Osteoblast (primary cell): ENCODE data around the gene C16orf89. TPM values are rescaled to one million over a fixed set of nuclear protein-coding genes. Genes with fewer than 3 reads are reported as not detected.

Source experiments
- DNase-seq: peaks from one replicate; pipeline ENCODE4 v3.0.0; 2011; ENCODE audit warnings: low spot score, mixed read lengths; ENCODE audit not compliant: insufficient read length; ENCODE audit errors: missing footprints
- H2AFZ ChIP-seq: 2 replicates; pipeline ENCODE4 v1.6.0; 2011; ENCODE audit warnings: mild to moderate bottlenecking, low read length
- H3K27ac ChIP-seq: 2 replicates; pipeline ENCODE4 v1.5.1; 2011; ENCODE audit warnings: mild to moderate bottlenecking, low read depth, low read length, moderate library complexity
- H3K27me3 ChIP-seq: 2 replicates; pipeline ENCODE4 v1.6.0; 2012; ENCODE audit warnings: mild to moderate bottlenecking, control low read depth, inconsistent platforms, low read length, moderate library complexity; ENCODE audit not compliant: insufficient read depth
- H3K36me3 ChIP-seq: 2 replicates; pipeline ENCODE4 v1.5.1; 2011; ENCODE audit warnings: mild to moderate bottlenecking, low read length, control low read depth, moderate library complexity; ENCODE audit not compliant: insufficient read depth
- H3K4me1 ChIP-seq: 2 replicates; pipeline ENCODE4 v1.5.1; 2011; ENCODE audit warnings: mild to moderate bottlenecking, low read length, control low read depth, moderate library complexity; ENCODE audit not compliant: insufficient read depth
- H3K4me2 ChIP-seq: 2 replicates; pipeline ENCODE4 v1.6.0; 2011; ENCODE audit warnings: mild to moderate bottlenecking, low read length; ENCODE audit not compliant: insufficient read depth
- H3K4me3 ChIP-seq: fragments of 200-600 bp; sonication (generic); 3 replicates; pipeline ENCODE4 v1.5.1; 2012; ENCODE audit warnings: mild to moderate bottlenecking, low read length, inconsistent platforms; ENCODE audit not compliant: insufficient read depth
- H3K79me2 ChIP-seq: 2 replicates; pipeline ENCODE4 v1.6.0; 2012; ENCODE audit warnings: mild to moderate bottlenecking, low read length, control low read depth, inconsistent platforms; ENCODE audit not compliant: insufficient read depth
- H3K9me3 ChIP-seq: 2 replicates; pipeline ENCODE4 v1.5.1; 2011; ENCODE audit warnings: low read depth, low read length, control low read depth
- H4K20me1 ChIP-seq: 2 replicates; pipeline ENCODE4 v1.6.0; 2012; ENCODE audit warnings: mild to moderate bottlenecking, low read length, control low read depth; ENCODE audit not compliant: insufficient read depth
- total RNA-seq: library from RNA; depleted of rRNA; stranded (reverse); fragments of >200 nt; gene quantifications from 2 replicates; pipeline ENCODE4 v1.2.3, GENCODE V29; 2012
- TF ChIP-seq, protein P1 (sequence below): IDR thresholded peaks from 2 replicates; pipeline ENCODE4 v1.5.1; 2011; ENCODE audit warnings: mild to moderate bottlenecking, low read depth, low read length, moderate library complexity; ENCODE audit errors: extremely low read depth

Gene C16orf89
- total RNA-seq, 1 donor = not detected

DNA sequence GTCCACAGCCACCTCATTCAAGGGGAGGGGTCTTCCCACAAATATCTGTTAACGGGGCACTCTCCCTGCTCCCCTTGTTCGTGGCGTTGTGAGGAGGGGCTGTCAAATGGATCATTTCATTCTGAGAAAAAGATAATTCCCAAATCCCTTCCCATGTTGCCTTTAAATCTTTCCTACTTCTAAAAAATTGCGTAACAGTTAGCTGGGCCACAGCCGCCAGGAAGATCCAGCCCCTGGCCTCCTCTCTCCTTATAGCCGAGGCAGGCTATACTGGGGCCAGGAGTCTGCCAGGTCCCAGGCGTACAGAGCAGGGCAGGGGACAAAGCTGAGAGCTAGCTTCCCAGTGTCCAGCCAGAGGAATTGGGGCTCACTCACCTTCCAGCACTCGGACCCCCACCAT, 430 bp downstream of the C16orf89 start:
- TF ChIP-seq, protein P1, sequence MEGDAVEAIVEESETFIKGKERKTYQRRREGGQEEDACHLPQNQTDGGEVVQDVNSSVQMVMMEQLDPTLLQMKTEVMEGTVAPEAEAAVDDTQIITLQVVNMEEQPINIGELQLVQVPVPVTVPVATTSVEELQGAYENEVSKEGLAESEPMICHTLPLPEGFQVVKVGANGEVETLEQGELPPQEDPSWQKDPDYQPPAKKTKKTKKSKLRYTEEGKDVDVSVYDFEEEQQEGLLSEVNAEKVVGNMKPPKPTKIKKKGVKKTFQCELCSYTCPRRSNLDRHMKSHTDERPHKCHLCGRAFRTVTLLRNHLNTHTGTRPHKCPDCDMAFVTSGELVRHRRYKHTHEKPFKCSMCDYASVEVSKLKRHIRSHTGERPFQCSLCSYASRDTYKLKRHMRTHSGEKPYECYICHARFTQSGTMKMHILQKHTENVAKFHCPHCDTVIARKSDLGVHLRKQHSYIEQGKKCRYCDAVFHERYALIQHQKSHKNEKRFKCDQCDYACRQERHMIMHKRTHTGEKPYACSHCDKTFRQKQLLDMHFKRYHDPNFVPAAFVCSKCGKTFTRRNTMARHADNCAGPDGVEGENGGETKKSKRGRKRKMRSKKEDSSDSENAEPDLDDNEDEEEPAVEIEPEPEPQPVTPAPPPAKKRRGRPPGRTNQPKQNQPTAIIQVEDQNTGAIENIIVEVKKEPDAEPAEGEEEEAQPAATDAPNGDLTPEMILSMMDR = no peak
- no peak overlapping the region for H3K27ac ChIP-seq
- no peaks in the 10 kb centered on the region for H3K9me3 ChIP-seq
- no peaks in the 10 kb centered on the region for H3K4me1 ChIP-seq
- H2AFZ ChIP-seq = no peak overlapping the region
- no peak for DNase-seq
- no peak overlapping the region for H3K4me2 ChIP-seq
- H3K4me3 ChIP-seq = no peak overlapping the region
- no peaks in the 10 kb centered on the region for H3K79me2 ChIP-seq
- peaks cover 36% of the 10 kb centered on the region for H3K27me3 ChIP-seq
- no peaks in the 10 kb centered on the region for H3K36me3 ChIP-seq
- H4K20me1 ChIP-seq = no peaks in the 10 kb centered on the region

DNA sequence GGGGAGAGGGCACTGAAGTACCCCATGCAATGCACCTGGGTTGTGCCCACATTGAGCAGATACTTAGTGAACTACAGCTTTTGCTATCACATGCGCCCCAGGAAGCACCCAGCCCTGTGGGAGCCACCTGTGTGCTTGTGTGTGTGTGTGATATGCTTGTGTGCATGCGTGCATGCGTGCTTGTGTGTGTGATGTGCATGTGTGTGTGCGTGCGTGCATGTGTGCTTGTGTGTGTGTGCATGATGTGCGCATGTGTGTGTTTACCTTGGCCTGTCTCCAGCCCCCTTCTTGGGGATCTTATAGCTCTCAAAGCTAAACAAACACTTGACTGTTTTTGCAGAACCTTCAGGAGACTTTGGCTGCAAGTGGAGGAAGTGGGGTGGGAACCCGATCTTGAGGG, 841 bp downstream of the C16orf89 start:
- Histone ChIP-seq H3K36me3 (no peaks in the 10 kb centered on the region), H3K4me3 (no peak overlapping the region), H3K27me3 (peaks cover 36% of the 10 kb centered on the region), H3K4me2 (no peak overlapping the region), H3K9me3 (no peaks in the 10 kb centered on the region), H4K20me1 (no peaks in the 10 kb centered on the region), H3K27ac (no peak overlapping the region), H2AFZ (no peak overlapping the region), H3K79me2 (no peaks in the 10 kb centered on the region), H3K4me1 (no peaks in the 10 kb centered on the region)
- TF ChIP-seq, protein P1 = no peak
- no peak for DNase-seq

DNA sequence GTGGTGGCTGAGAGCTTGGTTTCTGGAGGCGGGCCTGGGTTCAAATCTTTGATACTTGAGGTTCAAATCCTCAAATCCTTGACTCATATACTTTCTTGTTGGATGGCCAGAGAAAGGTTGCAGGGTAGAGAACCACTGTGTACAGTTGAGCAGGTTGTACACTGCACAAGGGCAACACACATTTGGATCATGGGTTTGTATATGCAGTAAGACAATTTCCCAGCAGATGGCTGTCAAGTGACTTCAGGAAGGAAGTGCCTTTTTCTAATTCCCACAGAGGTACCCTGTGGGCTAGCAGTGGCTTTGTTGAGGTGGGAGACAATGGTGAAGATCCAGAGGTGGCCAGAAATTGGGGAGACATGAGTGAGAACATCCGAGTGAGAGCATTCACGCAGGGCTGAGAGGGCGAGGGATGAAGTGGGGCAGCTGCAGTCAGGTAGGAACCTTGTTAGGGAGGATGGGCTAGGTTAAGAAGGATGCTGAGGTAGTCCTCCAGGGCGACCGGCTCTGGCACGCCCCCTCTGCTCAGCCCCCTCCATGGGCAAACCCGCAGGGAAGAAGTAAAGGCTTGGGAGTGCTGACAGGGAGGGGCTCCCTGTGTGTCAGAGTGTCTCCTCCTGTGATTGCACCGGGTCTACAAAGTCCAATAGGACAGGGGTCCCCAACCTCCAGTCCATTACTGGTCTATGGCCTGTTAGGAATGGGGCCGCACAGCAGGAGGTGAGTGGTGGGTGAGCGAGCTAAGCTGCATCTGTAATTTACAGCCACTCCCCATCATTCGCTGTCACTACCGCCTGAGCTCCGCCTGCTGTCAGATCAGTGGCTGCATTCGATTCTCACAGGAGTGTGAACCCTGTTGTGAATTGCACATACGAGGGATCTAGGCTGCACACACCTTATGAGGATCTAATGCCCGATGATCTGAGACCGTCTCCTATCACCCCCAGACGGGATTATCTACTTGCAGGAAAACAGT, 2.7 kb downstream of the C16orf89 start:
- Histone ChIP-seq H2AFZ (no peak overlapping the region), H3K9me3 (no peaks in the 10 kb centered on the region), H3K4me2 (no peak overlapping the region), H3K36me3 (no peaks in the 10 kb centered on the region), H4K20me1 (no peaks in the 10 kb centered on the region), H3K4me1 (no peaks in the 10 kb centered on the region), H3K27me3 (peaks cover 36% of the 10 kb centered on the region), H3K4me3 (no peak overlapping the region), H3K79me2 (no peaks in the 10 kb centered on the region), H3K27ac (no peak overlapping the region)
- no peak for DNase-seq
- TF ChIP-seq, protein P1 = peak; percentile 5

DNA sequence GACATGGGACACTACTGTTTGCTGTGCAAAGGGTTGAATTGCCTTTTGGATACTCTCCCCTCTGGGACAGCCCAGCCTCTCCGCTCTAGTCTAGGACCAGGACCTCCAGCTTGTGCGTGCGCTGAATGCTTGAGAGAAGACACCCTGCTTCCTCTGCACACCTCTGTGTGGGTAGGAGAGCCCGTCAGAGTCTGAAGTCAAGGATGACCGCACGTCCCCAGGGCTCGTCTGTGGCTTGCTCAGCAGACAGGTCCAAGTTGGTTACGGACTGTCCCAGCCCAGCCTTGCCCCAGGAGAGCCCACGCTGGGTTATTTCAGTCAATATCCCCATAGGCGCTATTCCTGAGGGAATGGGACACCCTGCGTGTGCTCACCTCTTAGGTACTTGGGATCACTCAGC, 3.7 kb downstream of the C16orf89 start:
- DNase-seq = no peak
- H3K27ac ChIP-seq = no peak overlapping the region
- H3K9me3 ChIP-seq = no peaks in the 10 kb centered on the region
- H3K4me1 ChIP-seq = no peaks in the 10 kb centered on the region
- H3K4me3 ChIP-seq = no peak overlapping the region
- H3K4me2 ChIP-seq = no peak overlapping the region
- no peaks in the 10 kb centered on the region for H4K20me1 ChIP-seq
- no peaks in the 10 kb centered on the region for H3K36me3 ChIP-seq
- H3K27me3 ChIP-seq = peaks cover 32% of the 10 kb centered on the region
- no peak overlapping the region for H2AFZ ChIP-seq
- TF ChIP-seq, protein P1 = no peak
- H3K79me2 ChIP-seq = no peaks in the 10 kb centered on the region
